ENCODE measurements around the gene CRB1. TPM values are rescaled to one million over a fixed set of nuclear protein-coding genes. Genes with fewer than 3 reads are reported as not detected.

CRB1 gene
- total RNA-seq, 2 experiments from 2014 or later, result not detected

DNA sequence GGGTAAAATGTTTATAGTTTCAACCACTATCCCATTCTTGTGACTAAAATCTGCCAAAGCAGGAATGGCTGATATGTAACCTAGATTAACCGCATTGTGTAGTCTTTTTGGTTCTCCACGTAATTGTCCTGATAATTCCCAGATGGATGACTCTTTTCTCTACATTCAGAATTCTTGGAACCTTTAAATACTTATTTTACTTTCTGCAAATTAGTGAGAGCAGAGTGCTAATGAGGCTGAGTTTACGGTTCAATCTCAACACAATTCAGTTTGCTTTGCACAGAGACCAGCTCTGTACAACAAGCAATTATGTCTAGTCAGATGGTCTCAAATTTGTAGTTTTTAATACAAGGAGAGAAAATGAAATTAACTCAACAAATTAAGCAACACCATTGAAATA, 9.1 kb downstream of the CRB1 start:
- DNase-seq, result no peak
- H3K9me3 Mint-ChIP-seq, result no peaks in the 10 kb centered on the region
- H3K27me3 Mint-ChIP-seq, result no peaks in the 10 kb centered on the region
- H3K36me3 Mint-ChIP-seq, result no peaks in the 10 kb centered on the region
- no peaks in the 10 kb centered on the region for H3K4me1 Mint-ChIP-seq
- no peak overlapping the region for H3K27ac Mint-ChIP-seq
- H3K4me3 Mint-ChIP-seq, result no peak overlapping the region

DNA sequence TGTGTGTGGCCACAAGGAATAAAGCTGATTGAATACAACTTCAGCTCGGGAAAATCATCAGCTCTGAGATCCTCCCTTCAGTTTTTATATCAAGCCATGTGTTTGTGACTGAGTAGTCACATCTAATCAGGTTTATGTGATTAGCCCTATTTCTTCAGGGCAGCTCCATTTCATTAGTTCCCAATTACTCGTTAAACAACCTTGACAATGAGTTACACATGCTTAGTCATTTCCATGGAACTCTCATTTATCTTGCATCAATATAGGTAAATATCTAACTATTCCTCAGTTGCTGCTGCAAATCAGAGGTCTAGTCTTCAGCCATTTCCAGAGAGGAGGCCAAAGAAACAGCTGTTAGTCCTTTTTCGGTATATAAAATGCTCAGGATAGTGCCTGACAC, 16.3 kb downstream of the CRB1 start:
- Mint-ChIP-seq H3K4me1 (peaks cover 7% of the 10 kb centered on the region), H3K9me3 (no peaks in the 10 kb centered on the region), H3K27ac (no peak overlapping the region), H3K27me3 (no peaks in the 10 kb centered on the region), H3K36me3 (no peaks in the 10 kb centered on the region), H3K4me3 (no peak overlapping the region)
- no peak for DNase-seq

- H3K4me3 Mint-ChIP-seq, result no peak overlapping the region
- H3K27ac Mint-ChIP-seq, result no peak overlapping the region
- peaks cover 7% of the 10 kb centered on the region for H3K4me1 Mint-ChIP-seq
- H3K9me3 Mint-ChIP-seq, result no peaks in the 10 kb centered on the region
- no peaks in the 10 kb centered on the region for H3K27me3 Mint-ChIP-seq
- no peaks in the 10 kb centered on the region for H3K36me3 Mint-ChIP-seq
- no peak for DNase-seq
Measured at GRCh38 chr1:197284966-197285365, 16.9 kb downstream of the CRB1 start.

- DNase-seq, result no peak
- H3K36me3 Mint-ChIP-seq, result no peaks in the 10 kb centered on the region
Measured at GRCh38 chr1:197285526-197286205, 17.6 kb downstream of the CRB1 start.

GRCh38 chr1:197286634-197287033, 18.6 kb downstream of the CRB1 start:
- H3K9me3 Mint-ChIP-seq, result no peaks in the 10 kb centered on the region
- H3K4me3 Mint-ChIP-seq, result no peak overlapping the region
- no peak overlapping the region for H3K27ac Mint-ChIP-seq
- H3K27me3 Mint-ChIP-seq, result no peaks in the 10 kb centered on the region
- peaks cover 7% of the 10 kb centered on the region for H3K4me1 Mint-ChIP-seq
- no peak for DNase-seq
- no peaks in the 10 kb centered on the region for H3K36me3 Mint-ChIP-seq

More at GRCh38 chr1:197285526-197286205, 17.6 kb downstream of the CRB1 start:
- Mint-ChIP-seq H3K27me3 (no peaks in the 10 kb centered on the region), H3K4me3 (no peak overlapping the region), H3K27ac (no peak overlapping the region), H3K4me1 (peaks cover 7% of the 10 kb centered on the region), H3K9me3 (no peaks in the 10 kb centered on the region)

- Mint-ChIP-seq H3K4me3 (no peak overlapping the region), H3K9me3 (peaks cover 1% of the 10 kb centered on the region), H3K4me1 (peaks cover 7% of the 10 kb centered on the region), H3K27me3 (no peaks in the 10 kb centered on the region), H3K27ac (no peak overlapping the region), H3K36me3 (no peaks in the 10 kb centered on the region)
- DNase-seq, result no peak
Measured at GRCh38 chr1:197287863-197288262, 19.8 kb downstream of the CRB1 start.

DNA sequence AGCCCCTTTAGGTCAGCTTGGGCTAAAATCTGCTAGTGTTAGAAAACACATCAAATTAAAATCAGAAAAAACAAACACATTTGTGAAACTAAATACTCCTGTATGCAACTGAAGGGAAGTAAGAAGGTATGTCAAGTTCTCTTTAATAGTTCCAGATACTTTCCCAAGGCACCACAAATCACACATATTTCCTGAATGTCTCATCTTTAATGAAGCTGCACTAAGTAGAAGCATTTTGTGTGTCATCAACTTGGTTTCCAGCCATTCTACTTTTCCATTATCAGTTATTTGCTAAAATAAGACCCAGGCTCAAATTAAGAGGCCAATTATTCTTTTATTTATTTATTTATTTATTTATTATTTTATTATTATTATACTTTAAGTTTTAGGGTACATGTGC, 34.7 kb downstream of the CRB1 start:
- Mint-ChIP-seq H3K9me3 (no peaks in the 10 kb centered on the region), H3K4me1 (no peaks in the 10 kb centered on the region), H3K27ac (no peak overlapping the region), H3K4me3 (no peak overlapping the region), H3K27me3 (peaks cover 8% of the 10 kb centered on the region), H3K36me3 (no peaks in the 10 kb centered on the region)
- DNase-seq, result no peak

DNA sequence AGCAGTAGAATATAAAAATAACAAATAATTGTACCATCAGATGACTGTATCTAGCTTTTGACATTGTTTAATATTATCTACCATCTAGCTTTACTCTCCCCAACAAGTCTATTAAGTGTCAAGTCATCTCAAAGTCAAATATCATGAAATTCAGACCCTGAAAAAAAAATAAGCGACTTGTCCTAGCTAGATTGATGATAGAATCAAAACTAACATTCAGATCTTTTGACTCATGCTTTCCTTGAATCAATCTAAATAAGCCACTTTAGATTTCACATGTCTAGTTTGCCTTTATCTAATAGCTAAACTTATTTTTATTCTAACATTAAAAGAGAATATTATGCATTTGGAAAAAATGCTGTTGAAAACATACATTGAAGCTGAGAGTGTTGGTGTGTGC, 35.4 kb downstream of the CRB1 start:
- Mint-ChIP-seq H3K4me3 (no peak overlapping the region), H3K36me3 (no peaks in the 10 kb centered on the region), H3K27me3 (peaks cover 8% of the 10 kb centered on the region), H3K4me1 (no peaks in the 10 kb centered on the region), H3K9me3 (no peaks in the 10 kb centered on the region), H3K27ac (no peak overlapping the region)
- no peak for DNase-seq

GRCh38 chr1:197304638-197305200, 36.7 kb downstream of the CRB1 start:
- no peaks in the 10 kb centered on the region for H3K9me3 Mint-ChIP-seq
- no peak overlapping the region for H3K4me3 Mint-ChIP-seq
- H3K27me3 Mint-ChIP-seq, result peaks cover 8% of the 10 kb centered on the region
- no peak for DNase-seq
- H3K27ac Mint-ChIP-seq, result no peak overlapping the region
- no peaks in the 10 kb centered on the region for H3K4me1 Mint-ChIP-seq
- no peaks in the 10 kb centered on the region for H3K36me3 Mint-ChIP-seq

DNA sequence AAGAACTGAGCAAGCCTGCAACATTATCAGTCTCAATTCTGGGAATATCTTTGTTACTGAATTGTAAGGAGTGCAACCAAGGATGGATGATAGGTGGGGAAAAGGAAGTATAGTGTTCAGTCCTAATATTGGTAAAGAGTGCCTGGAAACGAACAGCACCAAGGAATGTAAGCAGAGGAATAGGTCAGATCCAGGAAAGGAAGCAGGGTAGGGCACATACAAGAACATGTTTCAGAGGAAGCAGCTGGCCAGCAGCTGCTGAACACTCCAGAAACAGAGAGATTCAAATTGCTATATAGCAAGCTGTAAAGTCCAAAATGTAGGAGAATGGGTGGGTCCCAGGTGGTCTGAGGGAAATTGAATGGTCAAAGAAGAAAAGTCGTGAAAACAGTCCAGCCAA, 37.9 kb downstream of the CRB1 start:
- no peaks in the 10 kb centered on the region for H3K36me3 Mint-ChIP-seq
- no peaks in the 10 kb centered on the region for H3K4me1 Mint-ChIP-seq
- DNase-seq, result no peak
- peaks cover 8% of the 10 kb centered on the region for H3K27me3 Mint-ChIP-seq
- no peak overlapping the region for H3K4me3 Mint-ChIP-seq
- H3K27ac Mint-ChIP-seq, result no peak overlapping the region
- no peaks in the 10 kb centered on the region for H3K9me3 Mint-ChIP-seq

GRCh38 chr1:197306381-197307062, 38.5 kb downstream of the CRB1 start:
- no peak for DNase-seq
- Mint-ChIP-seq H3K4me3 (no peak overlapping the region), H3K36me3 (no peaks in the 10 kb centered on the region), H3K9me3 (no peaks in the 10 kb centered on the region), H3K27me3 (peaks cover 8% of the 10 kb centered on the region), H3K4me1 (no peaks in the 10 kb centered on the region), H3K27ac (no peak overlapping the region)

DNA sequence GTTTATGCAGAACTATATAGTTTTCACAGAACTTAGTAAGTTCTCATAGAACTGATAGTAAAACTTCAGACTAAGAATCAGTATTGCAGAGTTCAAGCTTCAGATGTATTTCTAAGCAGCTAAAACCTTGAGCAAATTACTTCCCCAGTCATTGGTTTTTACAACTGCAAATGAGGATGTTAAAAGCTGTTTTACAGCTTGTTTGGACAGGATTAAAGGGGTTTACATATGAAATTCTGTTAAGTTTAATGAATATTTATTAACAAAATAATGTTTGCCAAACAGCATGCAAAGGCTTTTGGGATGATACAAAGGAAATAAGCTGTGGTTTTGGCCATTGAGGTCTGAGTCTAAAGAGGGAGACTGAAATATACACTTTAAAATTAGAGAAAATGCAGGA, 39.1 kb downstream of the CRB1 start:
- no peaks in the 10 kb centered on the region for H3K36me3 Mint-ChIP-seq
- H3K4me1 Mint-ChIP-seq, result no peaks in the 10 kb centered on the region
- H3K27me3 Mint-ChIP-seq, result peaks cover 8% of the 10 kb centered on the region
- H3K4me3 Mint-ChIP-seq, result no peak overlapping the region
- H3K27ac Mint-ChIP-seq, result no peak overlapping the region
- no peaks in the 10 kb centered on the region for H3K9me3 Mint-ChIP-seq
- no peak for DNase-seq

- H3K4me3 Mint-ChIP-seq, result no peak overlapping the region
- no peaks in the 10 kb centered on the region for H3K9me3 Mint-ChIP-seq
- H3K36me3 Mint-ChIP-seq, result no peaks in the 10 kb centered on the region
- H3K4me1 Mint-ChIP-seq, result no peaks in the 10 kb centered on the region
- no peak for DNase-seq
- H3K27ac Mint-ChIP-seq, result no peak overlapping the region
- H3K27me3 Mint-ChIP-seq, result peaks cover 8% of the 10 kb centered on the region
Measured at GRCh38 chr1:197307551-197307950, 39.5 kb downstream of the CRB1 start.

DNA sequence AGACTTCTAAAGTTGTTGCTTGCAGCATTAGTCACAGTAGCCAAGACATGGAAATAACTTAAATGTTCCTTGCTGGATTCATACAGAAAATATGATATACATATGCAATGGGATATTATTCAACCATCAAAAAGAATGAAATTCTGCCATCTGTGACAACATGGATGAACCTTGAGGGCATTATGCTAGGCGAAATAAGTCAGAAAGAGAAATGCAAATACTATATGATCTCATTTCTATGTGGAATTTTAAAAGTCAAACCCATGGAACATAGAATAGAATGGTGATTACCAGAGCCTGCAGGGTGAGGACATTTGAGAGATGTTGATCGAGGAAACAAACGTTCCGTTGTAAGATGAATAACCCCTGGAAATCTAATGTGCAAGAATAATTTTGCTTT, 43.0 kb downstream of the CRB1 start:
- no peak overlapping the region for H3K27ac Mint-ChIP-seq
- no peaks in the 10 kb centered on the region for H3K36me3 Mint-ChIP-seq
- no peaks in the 10 kb centered on the region for H3K4me1 Mint-ChIP-seq
- DNase-seq, result no peak
- no peak overlapping the region for H3K4me3 Mint-ChIP-seq
- H3K27me3 Mint-ChIP-seq, result no peaks in the 10 kb centered on the region
- no peaks in the 10 kb centered on the region for H3K9me3 Mint-ChIP-seq

DNA sequence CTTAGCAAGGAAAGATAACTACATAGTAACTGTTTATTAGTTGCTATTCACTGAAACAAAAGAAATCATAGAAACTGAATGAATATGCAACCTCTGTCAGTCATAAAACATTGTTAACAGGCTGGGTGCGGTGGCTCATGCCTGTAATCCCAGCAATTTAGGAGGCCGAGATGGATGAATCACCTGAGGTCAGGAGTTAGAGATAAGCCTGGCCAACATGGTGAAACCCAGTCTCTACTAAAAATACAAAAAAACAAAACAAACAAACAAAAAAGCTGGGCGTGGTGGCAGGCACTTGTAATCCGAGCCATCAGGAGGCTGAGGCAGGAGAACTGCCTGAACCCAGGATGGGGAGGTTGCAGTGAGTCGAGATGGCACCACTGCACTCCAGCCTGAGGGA, 44.1 kb downstream of the CRB1 start:
- Mint-ChIP-seq H3K9me3 (no peaks in the 10 kb centered on the region), H3K4me3 (no peak overlapping the region), H3K36me3 (no peaks in the 10 kb centered on the region), H3K4me1 (no peaks in the 10 kb centered on the region), H3K27ac (no peak overlapping the region), H3K27me3 (no peaks in the 10 kb centered on the region)
- DNase-seq, result no peak

GRCh38 chr1:197313713-197314112, 45.7 kb downstream of the CRB1 start:
- no peak for DNase-seq
- no peak overlapping the region for H3K27ac Mint-ChIP-seq
- no peaks in the 10 kb centered on the region for H3K27me3 Mint-ChIP-seq
- H3K4me1 Mint-ChIP-seq, result no peaks in the 10 kb centered on the region
- no peak overlapping the region for H3K4me3 Mint-ChIP-seq
- no peaks in the 10 kb centered on the region for H3K36me3 Mint-ChIP-seq
- no peaks in the 10 kb centered on the region for H3K9me3 Mint-ChIP-seq

Measured in activated naive CD8-positive, alpha-beta T cell treated with anti-CD3 and anti-CD28 coated beads for 36 hours (primary cell).